GM12865 (cell line): ENCODE results near the gene PLK4.

Source experiments
- DNase-seq: peaks from one replicate; pipeline ENCODE4 v3.0.0; 2010; ENCODE audit warnings: low read depth
- H3K4me3 ChIP-seq: 2 replicates; pipeline ENCODE4 v1.5.1; 2011; ENCODE audit warnings: mild to moderate bottlenecking, low read depth, low read length, control low read depth
- CTCF ChIP-seq: IDR thresholded peaks from 2 replicates; pipeline ENCODE4 v1.5.1; 2011; ENCODE audit warnings: low read length, control low read depth, low read depth, inconsistent platforms; ENCODE audit not compliant: insufficient read depth; ENCODE audit errors: missing control alignments

PLK4 gene

GRCh38 chr4:127849505-127850234 is 31.0 kb upstream of the PLK4 start:
- DNase-seq: no peak
- no peak overlapping the region for H3K4me3 ChIP-seq
- no peak for TF ChIP-seq CTCF

DNA sequence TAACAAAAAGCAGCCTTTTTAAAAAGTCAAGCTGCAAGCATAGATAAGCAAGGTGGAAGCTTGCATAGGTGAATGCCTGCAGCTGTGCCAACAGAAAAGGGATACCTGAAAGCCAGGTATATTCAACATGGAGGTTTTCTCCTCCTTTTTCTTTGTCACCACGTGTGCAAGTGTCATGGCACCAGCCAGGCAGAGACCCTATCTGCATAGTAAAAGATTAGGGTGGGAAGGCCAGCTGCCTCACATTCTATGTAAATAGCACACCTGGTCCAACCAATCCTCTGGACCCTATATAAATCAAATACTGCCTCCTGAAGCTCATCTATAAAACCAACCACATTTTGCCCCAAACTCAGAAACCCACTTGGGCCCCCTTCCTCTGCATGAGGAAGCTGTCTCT is 28.0 kb upstream of the PLK4 start:
- no peak for TF ChIP-seq CTCF
- DNase-seq: no peak
- no peak overlapping the region for H3K4me3 ChIP-seq

- no peak for DNase-seq
- peak overlapping the region; percentile 39; the same call in 1 of the 2 replicates for H3K4me3 ChIP-seq
- TF ChIP-seq CTCF: no peak
Measured at GRCh38 chr4:127856196-127856812, 24.4 kb upstream of the PLK4 start.

- TF ChIP-seq CTCF: no peak
- H3K4me3 ChIP-seq: peak overlapping the region; percentile 39
- DNase-seq: peak; percentile 67
Measured at GRCh38 chr4:127856813-127857447, 23.8 kb upstream of the PLK4 start.

- no peak overlapping the region for H3K4me3 ChIP-seq
- no peak for TF ChIP-seq CTCF
- DNase-seq: no peak
Measured at GRCh38 chr4:127857641-127858040, 23.1 kb upstream of the PLK4 start.

- DNase-seq: no peak
- TF ChIP-seq CTCF: no peak
- H3K4me3 ChIP-seq: no peak overlapping the region
Measured at GRCh38 chr4:127868196-127868595, 12.5 kb upstream of the PLK4 start.
